OCI-LY3 (cell line): ENCODE measurements around the gene IFT57.

ENCODE experiments used
- H2AFZ ChIP-seq: fragments of 200-600, 300-600 bp; shearing (Covaris generic); 2 replicates; pipeline ENCODE4 v1.6.0; 2014; ENCODE audit warnings: antibody characterized with exemption, low read depth, low read length
- H3K27ac ChIP-seq: fragments of 200-600, 300-600 bp; sonication (generic); 2 replicates; pipeline ENCODE4 v1.5.1; 2014; ENCODE audit warnings: mild to moderate bottlenecking, low read length, moderate library complexity, mixed read lengths
- H3K27me3 ChIP-seq: fragments of 200-600, 300-600 bp; sonication (generic); 2 replicates; pipeline ENCODE4 v1.6.1; 2014; ENCODE audit warnings: low read depth, low read length, mixed read lengths
- H3K36me3 ChIP-seq: fragments of 200-600, 300-600 bp; sonication (generic); replicated peaks from 2 replicates; pipeline ENCODE3; 2014; ENCODE audit warnings: low read depth, low read length, mixed read lengths
- H3K4me1 ChIP-seq: fragments of 300-600, 200-600 bp; sonication (generic); 2 replicates; pipeline ENCODE4 v1.6.1; 2014; ENCODE audit warnings: low read length, mixed read lengths
- H3K4me2 ChIP-seq: fragments of 200-600, 300-600 bp; sonication (generic); 2 replicates; pipeline ENCODE4 v1.6.1; 2014; ENCODE audit warnings: low read length, mixed read lengths
- H3K4me3 ChIP-seq: fragments of 300-600, 200-600 bp; sonication (generic); 2 replicates; pipeline ENCODE4 v1.5.1; 2014; ENCODE audit warnings: antibody characterized with exemption, mild to moderate bottlenecking, low read length, moderate library complexity
- H3K79me2 ChIP-seq: fragments of 300-600, 200-600 bp; shearing (Covaris generic); 2 replicates; pipeline ENCODE4 v1.6.1; 2014; ENCODE audit warnings: mild to moderate bottlenecking, low read length, mixed read lengths
- H3K9ac ChIP-seq: fragments of 300-600, 200-600 bp; shearing (Covaris generic); 2 replicates; pipeline ENCODE4 v1.6.0; 2014; ENCODE audit warnings: mild to moderate bottlenecking, low read length, moderate library complexity
- H3K9me3 ChIP-seq: fragments of 200-600, 300-600 bp; shearing (Covaris generic); 2 replicates; pipeline ENCODE4 v1.6.1; 2014; ENCODE audit warnings: low read length, mixed read lengths; ENCODE audit not compliant: insufficient read depth
- H4K20me1 ChIP-seq: fragments of 200-600, 300-600 bp; sonication (generic); 2 replicates; pipeline ENCODE4 v1.6.1; 2016; ENCODE audit warnings: low read length, mixed read lengths; ENCODE audit not compliant: insufficient read depth
- CTCF ChIP-seq: fragments of 200-600, 300-600 bp; sonication (generic); IDR thresholded peaks from 2 replicates; pipeline ENCODE4 v1.5.1; 2014; ENCODE audit warnings: antibody characterized with exemption, low read length, low read depth
- EZH2phosphoT487 ChIP-seq: fragments of 200-600 bp; shearing (Covaris generic); IDR thresholded peaks from 2 replicates; pipeline ENCODE4 v1.6.1; 2018; ENCODE audit warnings: antibody characterized with exemption, mixed run types, low read depth

IFT57 gene

GRCh38 chr3:108122276-108122675, 99.9 kb downstream of the IFT57 start:
- H3K4me3 ChIP-seq, result no peak overlapping the region

GRCh38 chr3:108119398-108120104, 102.7 kb downstream of the IFT57 start:
- Histone ChIP-seq H3K4me3 (no peak overlapping the region), H3K36me3 (no peaks in the 10 kb centered on the region), H2AFZ (no peak overlapping the region), H3K9ac (no peak overlapping the region), H3K9me3 (no peaks in the 10 kb centered on the region), H3K27ac (no peak overlapping the region), H4K20me1 (no peaks in the 10 kb centered on the region), H3K4me1 (peaks cover 23% of the 10 kb centered on the region), H3K27me3 (peaks cover 23% of the 10 kb centered on the region), H3K4me2 (no peak overlapping the region), H3K79me2 (no peaks in the 10 kb centered on the region)
- TF ChIP-seq CTCF, result no peak
- no peak for TF ChIP-seq EZH2phosphoT487

More at GRCh38 chr3:108122276-108122675, 99.9 kb downstream of the IFT57 start:
- Histone ChIP-seq H3K36me3 (no peaks in the 10 kb centered on the region), H3K9ac (no peak overlapping the region), H3K27me3 (peaks cover 23% of the 10 kb centered on the region), H3K27ac (no peak overlapping the region), H3K4me1 (peaks cover 44% of the 10 kb centered on the region), H2AFZ (no peak overlapping the region), H3K4me2 (no peak overlapping the region), H4K20me1 (no peaks in the 10 kb centered on the region), H3K9me3 (no peaks in the 10 kb centered on the region), H3K79me2 (peaks cover 10% of the 10 kb centered on the region)
- no peak for TF ChIP-seq CTCF
- TF ChIP-seq EZH2phosphoT487, result no peak

- peaks cover 12% of the 10 kb centered on the region for H3K4me1 ChIP-seq
- no peaks in the 10 kb centered on the region for H3K9me3 ChIP-seq
- no peak for TF ChIP-seq CTCF
- TF ChIP-seq EZH2phosphoT487, result no peak
- no peak overlapping the region for H3K4me2 ChIP-seq
- H3K79me2 ChIP-seq, result no peaks in the 10 kb centered on the region
- H3K4me3 ChIP-seq, result no peak overlapping the region
- H2AFZ ChIP-seq, result no peak overlapping the region
- H3K27ac ChIP-seq, result no peak overlapping the region
- no peaks in the 10 kb centered on the region for H4K20me1 ChIP-seq
- peaks cover 21% of the 10 kb centered on the region for H3K27me3 ChIP-seq
- H3K36me3 ChIP-seq, result no peaks in the 10 kb centered on the region
- no peak overlapping the region for H3K9ac ChIP-seq
Measured at GRCh38 chr3:108118038-108118768, 104.0 kb downstream of the IFT57 start.

GRCh38 chr3:108117241-108117775, 104.9 kb downstream of the IFT57 start:
- H3K4me1 ChIP-seq, result 0 out of 2 replicates have a peak, but pooled peaks cover 4% of the 10 kb centered on the region
- H3K79me2 ChIP-seq, result no peaks in the 10 kb centered on the region
- no peaks in the 10 kb centered on the region for H4K20me1 ChIP-seq
- H3K9me3 ChIP-seq, result no peaks in the 10 kb centered on the region
- no peak overlapping the region for H3K4me2 ChIP-seq
- H3K27ac ChIP-seq, result no peak overlapping the region
- TF ChIP-seq CTCF, result no peak
- TF ChIP-seq EZH2phosphoT487, result no peak
- H3K9ac ChIP-seq, result no peak overlapping the region
- no peak overlapping the region for H2AFZ ChIP-seq
- H3K36me3 ChIP-seq, result no peaks in the 10 kb centered on the region
- no peak overlapping the region for H3K4me3 ChIP-seq
- H3K27me3 ChIP-seq, result peaks cover 13% of the 10 kb centered on the region; the same call in 1 of the 2 replicates
